ENCODE data around the gene ADAMTS9. TPM values are rescaled to one million over a fixed set of nuclear protein-coding genes. Genes with fewer than 3 reads are reported as not detected.

The ADAMTS9 gene
- total and polyA plus RNA-seq, 3 donors from 2014 or later = 5.1 to 8.1 (median 5.9) TPM

GRCh38 chr3:64560791-64561190 is 127.0 kb downstream of the ADAMTS9 start:
- 19 to 34% methylated on average over 2 of the region's 2 CpGs for WGBS, 2 donors
- TF ChIP-seq, protein P1, sequence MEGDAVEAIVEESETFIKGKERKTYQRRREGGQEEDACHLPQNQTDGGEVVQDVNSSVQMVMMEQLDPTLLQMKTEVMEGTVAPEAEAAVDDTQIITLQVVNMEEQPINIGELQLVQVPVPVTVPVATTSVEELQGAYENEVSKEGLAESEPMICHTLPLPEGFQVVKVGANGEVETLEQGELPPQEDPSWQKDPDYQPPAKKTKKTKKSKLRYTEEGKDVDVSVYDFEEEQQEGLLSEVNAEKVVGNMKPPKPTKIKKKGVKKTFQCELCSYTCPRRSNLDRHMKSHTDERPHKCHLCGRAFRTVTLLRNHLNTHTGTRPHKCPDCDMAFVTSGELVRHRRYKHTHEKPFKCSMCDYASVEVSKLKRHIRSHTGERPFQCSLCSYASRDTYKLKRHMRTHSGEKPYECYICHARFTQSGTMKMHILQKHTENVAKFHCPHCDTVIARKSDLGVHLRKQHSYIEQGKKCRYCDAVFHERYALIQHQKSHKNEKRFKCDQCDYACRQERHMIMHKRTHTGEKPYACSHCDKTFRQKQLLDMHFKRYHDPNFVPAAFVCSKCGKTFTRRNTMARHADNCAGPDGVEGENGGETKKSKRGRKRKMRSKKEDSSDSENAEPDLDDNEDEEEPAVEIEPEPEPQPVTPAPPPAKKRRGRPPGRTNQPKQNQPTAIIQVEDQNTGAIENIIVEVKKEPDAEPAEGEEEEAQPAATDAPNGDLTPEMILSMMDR (IDR thresholded peaks at IDR 0.05) = no peak
- TF ChIP-seq POLR2A (IDR thresholded peaks at IDR 0.05) = no peak
- Histone ChIP-seq H3K27me3 (no peaks in the 10 kb centered on the region), H3K4me3 (no peak overlapping the region), H3K4me1 (peaks cover 6% of the 10 kb centered on the region), H3K9me3 (no peaks in the 10 kb centered on the region), H3K36me3 (ENCODE audit: low read depth, missing control alignments) (no peaks in the 10 kb centered on the region), H3K27ac (peak overlapping the region in 1 of 2 donors; percentile 31)
- intact Hi-C loops (cut with DNase I; ENCODE audit: low total_unique reads) = no loop called here
- DNase-seq = no peak

DNA sequence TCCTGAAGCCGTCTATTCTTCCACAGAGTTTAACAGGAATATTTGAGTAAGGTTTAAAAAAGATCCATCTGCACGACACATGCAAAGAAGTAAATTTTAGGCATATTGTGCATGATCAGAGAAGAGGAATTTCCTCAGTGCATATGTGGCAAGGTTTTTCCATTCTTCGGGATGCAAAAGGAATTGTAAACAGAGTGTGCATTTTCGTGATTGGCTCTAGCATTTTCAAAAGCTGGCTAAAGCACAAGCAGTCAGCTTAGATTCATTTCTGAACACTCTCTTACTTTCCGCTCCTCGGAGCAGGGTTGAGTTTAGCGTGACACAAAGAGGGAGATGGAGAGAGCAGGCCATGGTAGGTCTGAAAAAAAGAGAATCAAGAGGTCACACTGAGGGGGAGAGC is 128.2 kb downstream of the ADAMTS9 start:
- Histone ChIP-seq H3K27ac (no peak overlapping the region), H3K36me3 (ENCODE audit: low read depth, missing control alignments) (no peaks in the 10 kb centered on the region), H3K4me1 (peaks cover 6% of the 10 kb centered on the region), H3K9me3 (no peaks in the 10 kb centered on the region), H3K4me3 (no peak overlapping the region), H3K27me3 (no peaks in the 10 kb centered on the region)
- DNase-seq = no peak
- WGBS, 2 donors = 89 to 91% methylated on average over 7 of the region's 7 CpGs
- intact Hi-C loops (cut with DNase I; ENCODE audit: low total_unique reads) = no loop called here
- no peak for TF ChIP-seq POLR2A (IDR thresholded peaks at IDR 0.05)
- TF ChIP-seq, protein P1 (IDR thresholded peaks at IDR 0.05) = no peak

GRCh38 chr3:64556046-64556445 is 131.8 kb downstream of the ADAMTS9 start:
- no peak overlapping the region for H3K4me3 ChIP-seq
- no peak overlapping the region for H3K27ac ChIP-seq
- peaks cover 6% of the 10 kb centered on the region for H3K4me1 ChIP-seq
- 97 to 99% methylated on average over 3 of the region's 3 CpGs for WGBS, 2 donors
- intact Hi-C loops (cut with DNase I; ENCODE audit: low total_unique reads) = no loop called here
- no peaks in the 10 kb centered on the region for H3K27me3 ChIP-seq
- no peaks in the 10 kb centered on the region for H3K9me3 ChIP-seq
- H3K36me3 ChIP-seq (ENCODE audit: low read depth, missing control alignments) = no peaks in the 10 kb centered on the region
- TF ChIP-seq, protein P1 (IDR thresholded peaks at IDR 0.05) = no peak
- TF ChIP-seq POLR2A (IDR thresholded peaks at IDR 0.05) = no peak
- no peak for DNase-seq

- peaks cover 3% of the 10 kb centered on the region for H3K4me1 ChIP-seq
- no peak for DNase-seq
- no peaks in the 10 kb centered on the region for H3K36me3 ChIP-seq (ENCODE audit: low read depth, missing control alignments)
- WGBS, 2 donors = 90 to 97% methylated on average over 3 of the region's 3 CpGs
- H3K4me3 ChIP-seq = no peak overlapping the region
- H3K9me3 ChIP-seq = no peaks in the 10 kb centered on the region
- no peak overlapping the region for H3K27ac ChIP-seq
- H3K27me3 ChIP-seq = no peaks in the 10 kb centered on the region
- TF ChIP-seq, protein P1 (IDR thresholded peaks at IDR 0.05) = no peak
- TF ChIP-seq POLR2A (IDR thresholded peaks at IDR 0.05) = no peak
- intact Hi-C loops (cut with DNase I; ENCODE audit: low total_unique reads) = no loop called here
Observed at GRCh38 chr3:64555351-64555750, 132.4 kb downstream of the ADAMTS9 start.

DNA sequence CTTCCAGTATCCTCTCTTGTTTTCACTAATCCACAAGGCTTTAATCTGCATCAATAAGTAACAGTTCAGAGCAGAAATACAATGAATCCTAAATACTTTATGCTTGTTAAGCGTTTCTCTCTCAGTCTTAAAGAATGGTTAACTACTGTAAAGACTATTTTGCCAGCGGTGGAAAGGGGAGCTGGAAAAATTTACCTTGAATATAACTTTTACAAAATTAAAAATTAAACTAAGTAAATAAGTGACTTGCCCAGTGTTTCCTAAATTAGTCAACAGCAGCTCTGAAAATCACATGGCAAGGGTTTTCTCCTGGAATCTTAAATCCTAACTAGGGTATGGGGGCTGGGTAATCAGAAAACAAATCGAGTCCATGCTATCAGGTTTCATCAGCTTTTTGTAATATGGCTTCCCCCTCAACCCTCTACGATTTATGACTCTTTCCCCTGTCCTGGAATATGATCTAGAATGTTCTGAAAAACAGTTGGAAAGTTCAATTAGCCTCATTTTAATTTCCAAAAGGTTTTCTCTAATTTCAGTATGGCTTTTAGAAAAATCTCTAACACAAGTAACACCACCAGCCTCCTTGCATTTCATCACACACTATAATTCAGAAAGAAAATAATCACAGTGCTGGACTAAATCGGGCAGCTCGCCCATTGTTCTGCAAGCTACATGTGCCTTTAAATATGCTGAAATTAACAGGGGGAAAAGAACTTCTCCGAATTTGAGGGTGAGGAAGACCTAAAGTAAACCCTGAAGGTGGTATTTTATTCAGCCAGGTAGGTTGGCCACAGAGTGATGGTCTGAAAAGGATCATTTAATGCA is 133.5 kb downstream of the ADAMTS9 start:
- Histone ChIP-seq H3K9me3 (no peaks in the 10 kb centered on the region), H3K27ac (no peak overlapping the region), H3K36me3 (ENCODE audit: low read depth, missing control alignments) (no peaks in the 10 kb centered on the region), H3K4me1 (no peaks in the 10 kb centered on the region), H3K27me3 (no peaks in the 10 kb centered on the region), H3K4me3 (no peak overlapping the region)
- TF ChIP-seq, protein P1 (IDR thresholded peaks at IDR 0.05) = no peak
- TF ChIP-seq POLR2A (IDR thresholded peaks at IDR 0.05) = no peak
- no peak for DNase-seq
- WGBS, 2 donors = 65 to 73% methylated on average over 7 of the region's 7 CpGs
- intact Hi-C loops (cut with DNase I; ENCODE audit: low total_unique reads) = no loop called here

Measured in testis (tissue), 3 donors.